AG09309 (cell line): ENCODE results near the gene ZNF169.
"Not testable (repeated sequence)": the region's sequence is repeated elsewhere in the genome, so short reads cannot be mapped to it uniquely, and the experiment has no call there.

Experiments used
- DNase-seq: peaks from one replicate; pipeline ENCODE4 v3.0.0-alpha.2; 2010; ENCODE audit warnings: low read depth
- H3K4me3 ChIP-seq: 2 replicates; pipeline ENCODE4 v1.5.1; 2011; ENCODE audit warnings: mild to moderate bottlenecking, low read depth, low read length, moderate library complexity; ENCODE audit not compliant: control insufficient read depth
- CTCF ChIP-seq: IDR thresholded peaks from 2 replicates; pipeline ENCODE4 v1.5.1; 2011; ENCODE audit warnings: mild to moderate bottlenecking, low read depth, low read length, inconsistent platforms; ENCODE audit not compliant: insufficient read depth, control insufficient read depth; ENCODE audit errors: missing control alignments

ZNF169 gene

GRCh38 chr9:94289691-94290090 lies 30.6 kb downstream of the ZNF169 start:
- no peak for DNase-seq
- TF ChIP-seq CTCF, result no peak
- no peak overlapping the region for H3K4me3 ChIP-seq

DNA sequence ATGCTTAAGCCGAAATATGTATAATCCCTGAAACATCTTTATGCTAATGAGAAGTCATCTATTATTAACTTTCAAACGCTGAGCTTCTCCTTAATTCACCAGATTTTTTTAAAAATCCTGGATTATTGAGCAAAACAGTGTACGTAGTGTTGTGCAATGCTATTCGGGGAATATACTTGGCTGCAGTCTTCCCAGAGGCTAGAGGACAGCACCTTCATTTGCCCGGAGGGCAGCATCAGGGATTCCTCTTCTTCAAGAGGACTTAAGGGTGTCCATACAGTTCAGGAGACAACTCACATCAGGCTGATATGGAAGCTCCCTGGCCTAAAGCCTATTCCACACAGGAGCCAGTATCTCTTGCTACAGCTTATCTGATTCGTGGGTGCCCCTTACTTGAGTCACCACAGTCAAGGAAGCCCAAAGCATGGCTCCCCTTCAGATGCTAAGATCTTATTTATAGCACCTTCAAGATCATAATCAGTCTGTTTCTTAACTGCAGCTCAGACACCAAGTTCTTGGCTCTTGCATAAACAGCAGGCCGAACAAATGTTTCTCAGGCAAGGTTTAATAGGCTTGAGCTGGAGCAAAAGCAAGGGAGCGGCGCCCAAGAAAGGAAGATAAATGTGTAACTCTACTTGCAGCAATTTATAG lies 40.0 kb downstream of the ZNF169 start:
- no peak overlapping the region for H3K4me3 ChIP-seq
- DNase-seq, result no peak
- TF ChIP-seq CTCF, result no peak

DNA sequence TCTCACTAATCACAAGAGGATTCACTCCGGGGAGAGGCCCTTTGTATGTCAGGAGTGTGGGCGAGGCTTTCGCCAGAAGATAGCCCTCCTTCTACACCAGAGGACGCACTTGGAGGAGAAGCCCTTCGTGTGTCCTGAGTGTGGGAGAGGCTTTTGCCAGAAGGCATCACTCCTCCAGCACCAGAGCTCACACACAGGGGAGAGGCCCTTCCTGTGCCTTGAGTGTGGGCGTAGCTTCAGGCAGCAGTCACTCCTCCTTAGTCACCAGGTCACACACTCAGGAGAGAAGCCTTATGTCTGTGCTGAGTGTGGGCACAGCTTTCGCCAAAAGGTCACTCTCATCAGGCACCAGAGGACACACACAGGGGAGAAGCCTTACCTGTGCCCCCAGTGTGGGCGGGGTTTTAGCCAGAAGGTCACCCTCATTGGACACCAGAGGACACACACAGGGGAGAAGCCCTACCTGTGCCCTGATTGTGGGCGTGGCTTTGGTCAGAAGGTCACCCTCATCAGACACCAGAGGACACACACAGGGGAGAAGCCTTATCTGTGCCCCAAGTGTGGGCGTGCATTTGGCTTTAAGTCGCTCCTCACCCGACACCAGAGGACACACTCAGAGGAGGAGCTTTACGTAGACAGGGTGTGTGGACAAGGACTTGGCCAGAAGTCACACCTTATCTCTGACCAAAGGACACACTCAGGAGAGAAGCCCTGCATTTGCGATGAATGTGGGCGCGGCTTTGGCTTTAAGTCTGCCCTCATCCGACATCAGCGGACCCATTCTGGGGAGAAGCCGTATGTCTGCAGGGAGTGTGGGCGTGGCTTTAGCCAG lies 41.6 kb downstream of the ZNF169 start:
- no peak for DNase-seq
- no peak for TF ChIP-seq CTCF
- H3K4me3 ChIP-seq, result no peak overlapping the region

- TF ChIP-seq CTCF, result no peak
- no peak for DNase-seq
Observed at GRCh38 chr9:94301583-94301982, 42.5 kb downstream of the ZNF169 start.

GRCh38 chr9:94302426-94302825 lies 43.3 kb downstream of the ZNF169 start:
- TF ChIP-seq CTCF, result no peak
- no peak for DNase-seq
- no peak overlapping the region for H3K4me3 ChIP-seq

More at GRCh38 chr9:94301583-94301982, 42.5 kb downstream of the ZNF169 start:
- no peak overlapping the region for H3K4me3 ChIP-seq

DNA sequence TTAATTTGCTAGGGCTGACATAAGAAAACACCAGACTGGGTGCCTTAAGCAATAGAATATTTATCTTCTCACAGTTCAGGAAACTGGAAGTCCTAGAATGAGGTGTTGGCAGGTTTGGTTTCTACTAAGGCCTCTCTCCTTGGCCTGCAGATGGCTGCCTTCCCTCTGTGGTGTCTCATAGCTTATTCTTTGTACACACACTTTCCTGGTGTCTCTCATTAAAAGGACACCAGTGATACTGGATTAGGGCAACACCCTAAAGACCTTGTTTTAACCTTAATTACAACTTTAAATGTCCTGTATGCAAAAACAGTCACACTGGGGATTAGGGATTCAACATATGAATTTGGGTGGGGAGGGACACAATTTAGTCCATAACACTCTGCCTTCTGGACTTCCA lies 44.2 kb downstream of the ZNF169 start:
- TF ChIP-seq CTCF, result no peak
- no peak overlapping the region for H3K4me3 ChIP-seq
- DNase-seq, result no peak

DNA sequence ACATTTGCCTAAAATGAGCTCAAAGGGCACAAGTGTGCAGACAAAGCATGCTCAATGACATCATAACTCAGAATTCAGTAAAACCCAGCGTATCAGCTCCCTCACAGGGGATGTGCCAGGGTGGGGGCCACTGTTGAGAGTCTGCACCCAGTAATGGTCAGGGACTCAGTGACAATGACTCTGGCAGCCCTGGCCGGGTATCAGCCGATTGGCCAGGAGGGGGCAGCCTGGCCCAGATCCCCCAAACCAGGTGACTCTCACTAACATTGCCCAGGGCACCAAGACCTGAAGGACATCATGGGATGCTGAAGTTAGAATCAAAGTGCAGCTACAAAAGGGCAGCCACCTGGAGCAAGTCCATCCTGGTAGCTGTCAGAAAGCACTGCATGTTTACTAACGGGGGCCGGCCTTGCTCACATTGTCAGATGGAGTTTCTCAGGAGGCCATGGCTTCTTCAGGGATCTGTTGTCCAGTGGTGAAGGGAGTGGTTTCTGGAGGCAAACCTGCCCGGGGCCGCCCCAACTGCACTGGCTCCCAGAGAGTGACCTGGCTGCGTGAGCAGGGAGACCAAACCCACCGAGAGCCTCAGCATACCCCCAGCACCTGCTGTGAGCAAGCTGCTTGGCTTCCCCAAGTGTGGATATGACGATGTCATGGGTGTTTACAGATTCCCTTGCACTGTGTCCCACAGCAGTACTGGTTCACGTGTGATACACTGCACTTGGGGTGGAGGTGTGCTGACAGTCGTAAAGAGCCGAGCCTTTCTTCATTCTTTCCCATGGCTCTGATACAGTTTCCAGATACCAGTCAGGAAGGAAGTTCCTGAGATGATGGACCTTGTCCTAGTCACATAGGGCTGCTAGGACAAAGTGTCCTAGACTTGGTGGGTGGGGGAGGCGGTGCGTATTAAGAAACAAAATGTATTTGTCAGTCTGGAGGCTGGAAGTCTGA lies 56.2 kb downstream of the ZNF169 start:
- DNase-seq, H3K4me3 ChIP-seq: not testable (repeated sequence)

- H3K4me3 ChIP-seq, result not testable (repeated sequence)
Observed at GRCh38 chr9:94316236-94316635, 57.1 kb downstream of the ZNF169 start.

DNA sequence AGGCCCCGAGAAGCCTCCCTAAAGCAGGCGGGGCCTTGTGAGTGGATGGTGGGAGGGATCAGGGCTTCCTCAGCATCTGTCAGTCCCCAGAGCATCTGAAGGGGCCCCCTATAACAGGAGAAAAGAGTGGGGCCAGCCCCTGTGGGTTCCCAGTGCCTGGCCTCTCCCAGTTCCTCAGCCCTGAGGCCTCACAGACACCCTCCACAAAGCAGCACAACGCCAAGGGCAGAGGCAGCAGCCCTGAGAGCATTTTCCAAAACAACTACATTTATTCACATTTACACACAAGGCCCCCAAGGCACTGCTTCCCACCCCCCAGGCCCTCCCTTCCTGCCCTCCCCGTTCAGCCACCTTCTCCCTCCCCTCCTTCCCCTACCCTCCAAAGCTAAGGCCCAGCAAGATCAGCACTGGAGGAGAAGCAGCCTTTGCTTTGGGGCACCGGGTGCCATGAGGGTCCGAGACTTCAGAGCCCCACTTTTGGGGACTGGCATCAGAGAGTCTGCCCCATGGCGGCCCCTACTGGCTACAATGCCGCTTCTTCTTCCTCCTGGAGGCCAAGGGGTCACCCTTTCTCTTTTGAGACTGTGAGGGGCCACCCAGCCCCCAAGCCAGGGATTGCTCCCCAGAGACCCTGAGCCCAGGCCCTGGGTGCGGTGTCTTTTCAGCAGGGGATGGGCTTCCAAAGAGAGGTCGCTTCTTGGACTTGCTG lies 59.0 kb downstream of the ZNF169 start:
- not testable (repeated sequence) for H3K4me3 ChIP-seq, DNase-seq

More at GRCh38 chr9:94316236-94316635, 57.1 kb downstream of the ZNF169 start:
- not testable (repeated sequence) for DNase-seq
